Measurements from ENCODE around the gene EIF3C.
"Not testable (repeated sequence)": the region's sequence is repeated elsewhere in the genome, so short reads cannot be mapped to it uniquely, and the experiment has no call there.

The EIF3C gene, protein sequence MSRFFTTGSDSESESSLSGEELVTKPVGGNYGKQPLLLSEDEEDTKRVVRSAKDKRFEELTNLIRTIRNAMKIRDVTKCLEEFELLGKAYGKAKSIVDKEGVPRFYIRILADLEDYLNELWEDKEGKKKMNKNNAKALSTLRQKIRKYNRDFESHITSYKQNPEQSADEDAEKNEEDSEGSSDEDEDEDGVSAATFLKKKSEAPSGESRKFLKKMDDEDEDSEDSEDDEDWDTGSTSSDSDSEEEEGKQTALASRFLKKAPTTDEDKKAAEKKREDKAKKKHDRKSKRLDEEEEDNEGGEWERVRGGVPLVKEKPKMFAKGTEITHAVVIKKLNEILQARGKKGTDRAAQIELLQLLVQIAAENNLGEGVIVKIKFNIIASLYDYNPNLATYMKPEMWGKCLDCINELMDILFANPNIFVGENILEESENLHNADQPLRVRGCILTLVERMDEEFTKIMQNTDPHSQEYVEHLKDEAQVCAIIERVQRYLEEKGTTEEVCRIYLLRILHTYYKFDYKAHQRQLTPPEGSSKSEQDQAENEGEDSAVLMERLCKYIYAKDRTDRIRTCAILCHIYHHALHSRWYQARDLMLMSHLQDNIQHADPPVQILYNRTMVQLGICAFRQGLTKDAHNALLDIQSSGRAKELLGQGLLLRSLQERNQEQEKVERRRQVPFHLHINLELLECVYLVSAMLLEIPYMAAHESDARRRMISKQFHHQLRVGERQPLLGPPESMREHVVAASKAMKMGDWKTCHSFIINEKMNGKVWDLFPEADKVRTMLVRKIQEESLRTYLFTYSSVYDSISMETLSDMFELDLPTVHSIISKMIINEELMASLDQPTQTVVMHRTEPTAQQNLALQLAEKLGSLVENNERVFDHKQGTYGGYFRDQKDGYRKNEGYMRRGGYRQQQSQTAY

GRCh38 chr16:28711220-28712083, at the start of gene EIF3C:
TSS of gene EIF3C (plus strand) at chr16:28711464. CDS start at chr16:28711687, 223 bp downstream.
- not testable (repeated sequence) for DNase-seq

DNA sequence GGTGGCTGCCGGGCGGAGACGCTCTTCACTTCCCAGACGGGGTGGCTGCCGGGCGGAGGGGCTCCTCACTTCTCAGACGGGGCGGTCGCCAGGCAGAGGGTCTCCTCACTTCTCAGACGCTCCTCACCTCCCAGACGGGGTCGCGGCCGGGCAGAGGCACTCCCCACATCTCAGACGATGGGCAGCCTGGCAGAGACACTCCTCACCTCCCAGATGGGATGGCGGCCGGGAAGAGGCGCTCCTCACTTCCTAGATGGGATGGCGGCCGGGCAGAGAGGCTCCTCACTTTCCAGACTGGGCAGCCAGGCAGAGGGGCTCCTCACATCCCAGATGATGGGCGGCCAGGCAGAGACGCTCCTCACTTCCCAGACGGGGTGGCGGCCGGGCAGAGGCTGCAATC, 45.0 kb upstream of the EIF3C start:
- DNase-seq, result not testable (repeated sequence)

GRCh38 chr16:28667480-28667879, 43.8 kb upstream of the EIF3C start:
- not testable (repeated sequence) for DNase-seq

DNA sequence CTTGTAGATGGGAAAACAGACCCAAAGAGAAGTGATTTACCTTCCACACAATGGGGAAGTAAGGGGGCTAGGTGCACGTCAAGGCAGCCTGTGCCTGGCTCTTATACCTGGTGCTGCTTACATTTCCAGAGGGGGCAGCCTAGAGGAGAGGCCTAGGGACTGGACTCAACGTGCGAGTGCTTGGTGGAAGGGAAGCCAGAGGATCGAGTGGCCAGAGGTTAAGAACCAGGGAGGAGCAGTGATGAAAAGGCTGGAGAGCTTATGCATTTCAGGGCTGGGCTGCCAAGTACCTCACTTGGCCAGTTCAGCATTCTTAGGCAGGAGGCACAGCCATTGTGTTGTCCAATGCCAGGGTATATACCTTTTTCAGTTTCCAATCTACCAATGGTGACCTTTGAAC, 43.1 kb upstream of the EIF3C start:
- DNase-seq, result not testable (repeated sequence)

DNA sequence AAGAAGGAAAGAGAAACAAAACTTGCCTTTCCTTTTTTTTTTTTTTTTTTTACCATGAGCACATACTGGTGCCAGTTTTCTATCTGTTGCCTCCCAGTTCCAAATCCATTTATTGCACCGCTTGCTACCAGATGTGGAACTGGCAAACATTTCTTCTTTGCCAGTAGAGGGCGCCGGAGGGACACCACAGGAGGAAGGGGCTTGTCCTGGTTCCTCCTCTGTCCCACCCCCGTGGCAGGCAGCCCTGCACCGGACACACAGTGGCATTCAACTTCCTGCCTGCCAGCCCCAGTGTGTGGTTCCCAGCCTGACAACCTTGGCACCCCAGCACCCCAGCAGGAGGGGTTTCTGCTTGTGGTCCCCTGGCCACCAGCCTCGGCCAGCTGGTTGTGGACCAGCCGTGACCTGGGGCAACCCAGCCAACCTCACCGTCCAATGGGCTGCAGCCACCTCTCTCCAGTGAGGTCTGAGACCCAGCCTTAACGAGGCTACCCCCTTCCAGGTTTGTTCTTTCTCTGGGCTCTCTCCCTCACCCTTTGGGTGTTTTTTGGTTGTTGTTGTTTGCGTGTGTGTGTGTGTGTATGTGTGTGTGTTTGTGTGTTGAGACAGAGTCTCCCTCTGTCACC, 22.8 kb upstream of the EIF3C start:
- not testable (repeated sequence) for DNase-seq

DNA sequence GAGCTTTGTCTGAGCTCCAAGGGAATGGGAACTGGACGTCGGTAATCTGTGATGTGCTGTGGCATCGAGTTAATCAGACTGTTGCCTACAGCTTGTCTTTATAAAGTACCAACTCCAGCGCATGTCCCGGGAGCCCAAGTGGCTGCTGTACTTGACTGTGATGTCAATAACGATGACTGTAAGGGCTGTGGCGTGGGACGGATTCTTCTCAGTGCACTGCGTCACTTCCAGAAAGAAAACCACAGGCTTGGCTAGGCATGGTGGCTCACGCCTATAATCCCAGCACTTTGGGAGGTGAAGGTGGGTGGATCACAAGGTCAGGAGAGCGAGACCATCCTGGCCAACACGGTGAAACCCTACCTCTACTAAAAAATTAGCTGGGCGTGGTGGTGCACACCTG, 21.8 kb upstream of the EIF3C start:
- not testable (repeated sequence) for DNase-seq

DNA sequence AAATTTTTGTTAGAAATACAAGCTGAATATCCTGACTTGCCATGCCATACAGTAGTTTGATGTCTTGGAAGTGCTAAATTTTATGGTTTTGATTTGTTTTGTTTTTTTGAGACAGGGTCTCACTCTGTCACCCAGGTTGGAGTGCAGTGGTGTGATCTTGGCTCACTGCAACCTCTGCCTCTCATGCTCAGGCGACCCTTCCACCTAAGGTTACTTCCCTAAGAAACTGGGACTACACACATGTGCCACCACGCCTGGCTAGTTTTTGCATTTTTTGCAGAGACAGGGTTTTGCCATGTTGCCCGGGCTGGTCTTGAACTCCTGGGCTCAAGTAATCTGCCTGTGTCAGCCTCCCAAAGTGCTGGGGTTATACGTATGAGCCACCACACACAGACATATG, 19.5 kb upstream of the EIF3C start:
- not testable (repeated sequence) for DNase-seq

- not testable (repeated sequence) for DNase-seq
Observed at GRCh38 chr16:28693257-28693950, 17.9 kb upstream of the EIF3C start.

DNA sequence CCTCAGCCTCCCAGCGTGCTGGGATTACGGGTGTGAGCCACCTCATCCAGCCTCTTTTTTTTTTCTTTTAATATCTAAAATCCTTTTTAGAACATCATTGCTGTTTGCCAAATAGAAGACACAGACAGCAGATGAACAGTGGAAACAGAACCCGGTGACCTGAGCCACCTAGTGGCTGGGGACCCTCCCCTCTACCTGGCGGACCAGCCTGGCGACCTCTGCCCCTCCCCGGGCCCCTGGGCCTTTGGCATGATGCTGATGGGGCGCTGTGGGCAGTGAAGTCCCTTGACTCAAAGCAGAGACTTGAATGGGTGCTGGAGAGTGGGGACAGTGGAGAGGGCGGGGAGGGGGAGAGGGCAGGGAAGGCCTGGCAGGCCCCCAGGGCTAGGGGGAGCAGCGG, 11.5 kb upstream of the EIF3C start:
- not testable (repeated sequence) for DNase-seq

DNA sequence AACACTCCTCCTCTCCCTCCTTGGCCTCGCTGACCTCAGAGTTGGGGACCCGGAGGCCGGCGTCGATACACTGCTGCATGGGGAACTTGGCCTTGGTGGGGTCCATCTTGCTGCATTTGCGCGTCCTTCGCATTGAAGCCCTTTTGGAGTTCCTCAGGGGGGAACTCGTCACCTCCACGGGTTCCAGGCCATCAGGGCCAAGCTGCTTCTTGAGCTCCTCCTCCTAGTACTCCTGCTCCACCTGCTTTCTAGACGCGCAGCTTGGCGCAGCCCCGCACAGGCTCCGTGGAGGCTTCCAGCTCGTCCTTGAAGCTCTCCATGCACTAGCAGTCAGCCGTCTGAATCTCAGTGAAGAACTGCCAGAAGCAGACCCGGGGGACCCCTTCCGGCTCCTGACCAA, 10.9 kb upstream of the EIF3C start:
- DNase-seq, result not testable (repeated sequence)

- DNase-seq, result not testable (repeated sequence)
Observed at GRCh38 chr16:28701384-28701783, 9.9 kb upstream of the EIF3C start.

DNA sequence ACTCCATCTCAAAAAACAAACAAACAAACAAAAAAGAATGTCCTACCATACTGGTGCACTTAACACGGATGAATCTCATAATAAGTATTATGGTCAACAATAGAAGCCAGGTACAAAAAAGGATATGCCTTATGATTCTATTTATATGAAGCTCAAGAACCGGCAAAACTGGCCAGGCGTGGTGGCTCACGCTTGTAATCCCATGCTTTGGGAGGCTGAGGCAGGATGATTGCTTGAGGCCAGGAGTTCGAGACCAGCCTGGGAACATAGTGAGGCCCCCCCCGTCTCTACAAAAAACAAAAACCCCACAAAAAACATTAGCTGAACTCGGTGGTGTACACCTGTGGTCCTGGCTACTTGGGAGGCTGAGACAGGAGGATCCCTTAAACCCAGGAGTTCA, 7.0 kb upstream of the EIF3C start:
- not testable (repeated sequence) for DNase-seq

DNA sequence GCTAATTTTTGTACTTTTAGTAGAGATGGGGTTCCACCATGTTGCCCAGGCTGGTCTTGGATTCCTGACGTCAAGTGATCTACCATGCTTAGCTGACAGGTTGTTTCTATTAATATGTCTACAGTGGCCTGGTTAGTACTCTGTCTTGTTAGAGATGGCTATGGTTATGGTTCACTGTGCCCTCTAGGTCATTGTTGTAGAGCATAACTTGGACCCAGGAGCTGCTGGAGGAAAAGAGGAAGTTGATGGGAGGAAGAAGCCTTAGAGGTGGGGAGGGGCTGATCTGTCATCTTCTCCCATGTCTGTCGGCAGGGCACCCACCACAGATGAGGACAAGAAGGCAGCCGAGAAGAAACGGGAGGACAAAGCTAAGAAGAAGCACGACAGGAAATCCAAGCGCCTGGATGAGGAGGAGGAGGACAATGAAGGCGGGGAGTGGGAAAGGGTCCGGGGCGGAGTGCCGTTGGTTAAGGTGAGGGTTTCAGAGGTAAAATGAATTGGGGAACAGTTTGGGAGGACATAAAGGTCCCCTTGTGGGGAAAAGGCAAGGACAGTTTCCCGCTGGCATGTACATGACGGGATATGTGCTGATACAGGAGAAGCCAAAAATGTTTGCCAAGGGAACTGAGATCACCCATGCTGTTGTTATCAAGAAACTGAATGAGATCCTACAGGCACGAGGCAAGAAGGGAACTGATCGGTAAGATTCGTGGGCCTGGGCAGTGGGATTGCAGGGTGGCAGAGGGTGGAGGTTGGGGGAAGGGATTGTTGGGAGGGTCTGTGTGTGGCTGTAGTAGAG, 11.8 kb downstream of the EIF3C start:
- DNase-seq, result not testable (repeated sequence)

DNA sequence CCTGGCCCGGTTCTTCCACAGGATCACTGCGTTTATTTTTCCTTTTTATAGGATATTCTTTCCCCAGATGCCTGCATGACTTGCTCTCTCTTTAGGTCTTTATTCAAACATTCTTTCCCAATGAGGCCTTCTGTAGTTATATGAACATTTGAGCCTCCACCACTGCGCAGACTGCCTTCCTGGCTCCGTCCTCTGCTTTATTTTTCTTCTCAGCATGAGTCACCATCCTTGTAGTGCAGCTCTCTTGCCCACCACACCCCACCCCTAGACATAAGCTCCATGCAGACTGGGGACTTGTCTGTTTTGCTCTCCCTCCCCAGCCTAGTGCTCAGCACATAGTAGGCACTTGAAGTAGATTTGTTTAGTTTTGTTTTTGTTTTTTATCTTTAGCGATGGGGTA, 20.0 kb downstream of the EIF3C start:
- not testable (repeated sequence) for DNase-seq

DNA sequence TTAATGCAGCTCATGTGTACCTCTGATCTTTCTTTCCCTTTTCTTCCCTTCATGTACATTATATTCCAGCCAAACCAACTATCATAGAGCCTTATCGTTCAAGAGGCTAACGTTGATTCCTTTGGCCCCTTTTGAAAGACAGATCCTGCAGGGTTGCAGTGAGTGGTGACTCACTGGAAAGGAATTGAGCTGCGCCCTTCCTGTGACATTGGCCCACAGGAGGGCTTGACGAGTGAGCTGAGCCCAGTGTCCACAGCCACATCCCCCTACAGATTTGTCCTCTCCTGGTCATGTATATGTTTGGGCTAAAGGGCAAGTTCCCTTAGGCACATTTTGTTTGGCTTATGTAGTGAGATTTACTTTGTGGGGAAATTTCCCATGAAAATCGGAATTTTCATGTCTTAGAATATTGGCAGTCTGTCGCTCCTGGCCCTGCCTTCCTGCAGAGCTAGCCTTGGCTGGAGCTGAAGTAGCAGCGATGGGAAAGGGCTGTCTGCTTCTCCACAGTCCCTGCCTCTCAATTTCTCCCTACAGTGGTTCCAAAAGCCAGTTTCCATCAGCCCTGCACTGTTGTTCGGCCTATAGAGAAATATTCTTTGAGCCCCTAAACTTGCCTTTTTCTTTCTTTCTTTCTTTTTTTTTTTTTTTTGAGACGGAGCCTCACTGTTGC, 21.3 kb downstream of the EIF3C start:
- not testable (repeated sequence) for DNase-seq

DNA sequence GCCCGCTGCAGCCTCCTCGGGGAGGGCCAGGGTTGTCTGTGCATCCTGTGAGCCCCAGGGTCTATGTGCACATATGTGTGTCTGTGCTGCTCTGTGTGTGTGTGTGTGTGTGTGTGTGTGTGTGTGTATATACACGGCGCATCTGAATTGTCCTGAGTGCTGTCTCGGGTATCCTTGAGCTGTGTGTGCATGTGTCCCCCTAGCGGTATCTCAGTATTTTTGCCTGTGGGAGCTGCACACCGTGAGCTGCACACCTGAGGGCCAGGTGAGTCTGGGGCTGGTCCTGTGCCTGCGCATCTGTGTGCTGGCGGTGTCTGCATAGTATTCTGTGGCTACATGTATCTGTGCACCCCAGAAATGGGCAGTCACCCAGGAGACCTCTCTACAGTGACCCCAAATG, 28.5 kb downstream of the EIF3C start:
- not testable (repeated sequence) for DNase-seq

GRCh38 chr16:28740631-28741030, 29.4 kb downstream of the EIF3C start:
- not testable (repeated sequence) for DNase-seq

DNA sequence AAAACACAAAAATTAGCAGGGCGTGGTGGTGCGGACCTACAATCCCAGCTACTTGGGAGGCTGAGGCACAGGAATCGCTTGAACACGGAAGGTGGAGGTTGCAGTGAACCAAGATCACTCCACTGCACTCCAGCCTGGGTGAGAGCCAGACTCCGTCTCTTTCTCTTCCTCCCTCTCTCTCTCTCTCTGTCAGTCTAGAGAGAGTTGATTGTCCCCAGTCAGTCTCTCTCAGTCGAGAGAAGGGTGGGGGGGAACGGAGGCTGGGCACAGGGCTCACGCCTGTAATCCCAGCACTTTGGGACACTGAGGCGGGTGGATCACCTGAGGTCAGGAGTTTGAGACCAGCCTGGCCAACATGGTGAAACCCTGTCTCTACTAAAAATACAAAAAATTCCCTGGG, 30.0 kb downstream of the EIF3C start:
- DNase-seq, result not testable (repeated sequence)

GRCh38 chr16:28746618-28747350, 35.5 kb downstream of the EIF3C start:
- not testable (repeated sequence) for DNase-seq

All from activated CD4-positive, alpha-beta T cell treated with anti-CD3 and anti-CD28 coated beads, Interleukin-2, Interleukin-6, amounts not matched to agents 100 ng/mL and 50 ng/mL, durations not matched to agents 16 hours and 8 hours (primary cell).